NCI-H2107 treated with DMSO at 0.1 percent for 48 hours (cell line): ENCODE data around the gene OPCML.

Experiments used
- DNase-seq: peaks from one replicate; lab custom pipeline; 2025; ENCODE audit not compliant: unreplicated experiment; lab: John Stamatoyannopoulos, UW

Gene OPCML

GRCh38 chr11:132649277-132649676 is 883.0 kb downstream of the OPCML start:
- no peak for DNase-seq

- no peak for DNase-seq
Observed at GRCh38 chr11:132648851-132649250, 883.5 kb downstream of the OPCML start.

- no peak for DNase-seq
Observed at GRCh38 chr11:132646890-132647289, 885.4 kb downstream of the OPCML start.

- no peak for DNase-seq
Observed at GRCh38 chr11:132644520-132645239, 887.6 kb downstream of the OPCML start.

GRCh38 chr11:132643239-132643638 is 889.1 kb downstream of the OPCML start:
- no peak for DNase-seq

- no peak for DNase-seq
Observed at GRCh38 chr11:132640952-132641351, 891.3 kb downstream of the OPCML start.

GRCh38 chr11:132639986-132640385 is 892.3 kb downstream of the OPCML start:
- no peak for DNase-seq

GRCh38 chr11:132639403-132639802 is 892.9 kb downstream of the OPCML start:
- DNase-seq = no peak

- no peak for DNase-seq
Observed at GRCh38 chr11:132638423-132638822, 893.9 kb downstream of the OPCML start.

- no peak for DNase-seq
Observed at GRCh38 chr11:132636523-132636922, 895.8 kb downstream of the OPCML start.

- DNase-seq = no peak
Observed at GRCh38 chr11:132632641-132633124, 899.6 kb downstream of the OPCML start.

- no peak for DNase-seq
Observed at GRCh38 chr11:132631989-132632388, 900.3 kb downstream of the OPCML start.

- no peak for DNase-seq
Observed at GRCh38 chr11:132627981-132628380, 904.3 kb downstream of the OPCML start.

GRCh38 chr11:132626446-132626845 is 905.9 kb downstream of the OPCML start:
- DNase-seq = no peak

- no peak for DNase-seq
Observed at GRCh38 chr11:132623511-132623910, 908.8 kb downstream of the OPCML start.

GRCh38 chr11:132621976-132622580 is 910.2 kb downstream of the OPCML start:
- no peak for DNase-seq

GRCh38 chr11:132620423-132620822 is 911.9 kb downstream of the OPCML start:
- no peak for DNase-seq

GRCh38 chr11:132610791-132611190 is 921.5 kb downstream of the OPCML start:
- DNase-seq = no peak

- DNase-seq = no peak
Observed at GRCh38 chr11:132610216-132610615, 922.1 kb downstream of the OPCML start.

- no peak for DNase-seq
Observed at GRCh38 chr11:132607575-132607974, 924.7 kb downstream of the OPCML start.

- no peak for DNase-seq
Observed at GRCh38 chr11:132605825-132606570, 926.3 kb downstream of the OPCML start.

GRCh38 chr11:132604431-132604830 is 927.9 kb downstream of the OPCML start:
- DNase-seq = no peak
